ENCODE data around the gene TMEM183A.

Gene TMEM183A

DNA sequence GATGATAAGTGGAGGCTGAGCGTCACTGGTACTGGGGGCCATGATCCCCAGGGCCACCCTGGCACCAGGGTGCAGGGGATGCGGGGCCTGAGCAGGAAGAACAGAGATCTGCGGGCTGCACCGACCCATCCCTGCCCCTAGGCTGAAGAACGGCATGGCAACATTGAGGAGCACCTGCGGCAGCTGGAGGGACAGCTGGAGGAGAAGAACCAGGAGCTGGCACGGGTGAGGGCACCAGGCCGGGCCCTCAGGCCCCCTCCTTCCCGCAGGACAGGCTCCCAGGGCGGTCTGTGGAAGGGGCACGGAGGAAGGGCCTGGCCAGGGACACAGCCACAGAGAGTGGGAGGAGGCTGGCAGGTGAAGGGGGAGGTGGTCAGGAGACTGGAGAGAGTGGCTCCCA, 40.9 kb downstream of the TMEM183A start:
- no peak for DNase-seq

DNA sequence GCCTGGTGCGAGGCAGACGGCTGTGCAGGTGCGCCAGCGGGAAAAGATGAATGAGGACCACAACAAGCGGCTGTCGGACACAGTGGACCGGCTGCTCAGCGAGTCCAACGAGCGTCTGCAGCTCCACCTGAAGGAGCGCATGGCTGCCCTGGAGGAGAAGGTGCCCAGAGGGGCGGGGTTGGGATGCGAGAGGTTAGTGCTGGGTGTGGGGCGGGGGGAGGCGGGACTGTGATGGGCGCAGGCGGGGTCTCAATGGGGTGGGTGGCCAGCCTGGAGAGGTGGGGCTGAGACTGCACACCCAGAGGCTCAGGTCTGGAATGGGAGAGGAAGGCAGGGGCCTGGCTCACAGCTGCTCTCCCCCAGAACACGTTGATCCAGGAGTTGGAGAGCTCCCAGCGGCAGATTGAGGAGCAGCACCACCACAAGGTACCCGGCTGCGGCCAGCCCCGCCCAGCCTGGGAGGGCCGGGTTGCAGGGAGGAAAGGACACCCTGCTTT, 41.4 kb downstream of the TMEM183A start:
- no peak for DNase-seq

DNA sequence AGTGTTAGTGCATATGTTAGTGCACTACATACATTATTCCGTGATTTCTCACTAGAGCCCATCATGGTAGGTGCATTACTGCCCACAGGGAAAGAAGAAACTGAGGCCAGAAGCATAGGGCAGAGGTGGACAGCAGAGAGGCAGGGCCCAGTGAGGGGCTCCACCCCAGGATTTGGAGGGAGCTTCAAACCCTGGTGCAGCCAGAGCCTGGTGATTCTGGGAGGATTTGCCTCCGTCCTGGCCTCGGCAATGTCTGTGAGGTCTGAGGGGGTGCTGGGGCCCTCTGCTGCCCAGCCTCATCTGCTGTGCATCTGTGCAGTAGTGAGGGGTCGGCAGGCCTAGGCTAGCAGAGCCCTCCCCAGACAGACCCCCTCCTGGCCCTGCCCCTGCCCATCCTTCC, 41.9 kb downstream of the TMEM183A start:
- DNase-seq, result no peak

DNA sequence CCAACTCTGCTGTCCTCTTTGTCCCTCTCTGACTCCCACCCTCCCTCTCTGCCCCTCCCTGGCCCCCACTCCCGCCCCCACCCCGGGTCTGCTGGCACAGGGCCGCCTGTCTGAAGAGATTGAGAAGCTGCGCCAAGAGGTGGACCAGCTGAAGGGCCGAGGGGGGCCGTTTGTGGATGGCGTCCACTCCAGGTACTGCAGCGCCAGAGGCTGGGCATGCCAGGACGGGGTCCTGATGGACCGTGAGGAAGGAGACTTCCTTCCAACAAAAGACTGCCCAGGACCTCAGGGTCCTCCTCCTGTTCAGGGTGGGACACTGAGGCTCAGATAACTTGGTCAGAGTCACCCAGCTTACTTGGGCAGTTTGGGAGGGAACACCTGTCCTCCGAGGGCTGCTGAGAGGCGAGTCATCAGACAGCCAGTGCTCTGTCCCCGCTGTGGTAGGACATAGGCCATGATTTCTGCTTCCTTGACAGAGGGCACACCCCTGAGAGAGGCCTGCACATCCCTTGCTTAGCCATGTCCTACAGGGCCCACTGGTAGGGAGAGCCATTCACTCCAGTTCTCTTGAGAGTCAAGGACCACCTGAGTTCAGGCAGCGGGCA, 42.5 kb downstream of the TMEM183A start:
- DNase-seq, result no peak

DNA sequence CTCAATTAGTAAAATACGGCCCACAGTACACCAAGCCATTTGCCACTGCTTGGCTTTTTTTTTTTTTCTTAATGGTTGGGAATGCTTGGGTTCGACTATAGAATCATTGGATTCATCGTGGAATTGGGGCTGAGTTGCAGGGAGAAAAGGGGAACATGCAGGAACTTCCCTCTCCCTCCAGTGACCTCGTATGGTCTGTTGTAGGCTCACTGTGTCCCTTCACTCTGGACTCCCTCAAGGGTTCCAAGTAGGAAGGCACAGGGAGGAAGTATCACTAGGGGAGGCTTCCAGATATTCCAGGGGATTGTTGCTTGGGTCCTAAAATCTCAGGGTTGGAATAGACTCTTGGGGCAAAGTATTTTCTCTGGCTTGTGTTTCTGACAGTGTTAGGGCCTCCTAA, 43.7 kb downstream of the TMEM183A start:
- no peak for DNase-seq

DNA sequence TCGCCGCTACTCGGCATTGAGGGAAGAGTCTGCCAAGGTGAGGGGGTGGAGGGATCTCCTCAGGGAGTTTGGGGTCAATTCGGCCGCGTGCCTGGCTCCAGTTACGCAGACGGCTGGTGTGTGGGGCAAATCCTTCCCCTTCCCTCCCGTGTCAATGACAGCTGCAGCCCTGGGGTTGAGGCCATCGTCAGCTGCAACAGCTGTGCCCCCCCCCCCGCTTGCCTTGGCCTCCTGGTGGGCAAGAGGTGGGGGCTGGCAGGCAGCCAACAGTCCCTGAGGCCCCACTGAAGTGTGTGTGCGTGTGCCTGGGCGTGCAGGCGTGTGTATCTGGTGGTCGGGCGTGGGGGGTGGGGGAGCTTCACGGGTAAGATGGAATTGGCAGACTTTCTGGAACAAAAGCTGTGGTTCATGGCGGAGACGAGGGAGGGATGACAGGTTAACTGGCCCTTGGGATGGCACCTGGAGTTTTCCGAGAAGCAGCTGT, 44.7 kb downstream of the TMEM183A start:
- no peak for DNase-seq

DNA sequence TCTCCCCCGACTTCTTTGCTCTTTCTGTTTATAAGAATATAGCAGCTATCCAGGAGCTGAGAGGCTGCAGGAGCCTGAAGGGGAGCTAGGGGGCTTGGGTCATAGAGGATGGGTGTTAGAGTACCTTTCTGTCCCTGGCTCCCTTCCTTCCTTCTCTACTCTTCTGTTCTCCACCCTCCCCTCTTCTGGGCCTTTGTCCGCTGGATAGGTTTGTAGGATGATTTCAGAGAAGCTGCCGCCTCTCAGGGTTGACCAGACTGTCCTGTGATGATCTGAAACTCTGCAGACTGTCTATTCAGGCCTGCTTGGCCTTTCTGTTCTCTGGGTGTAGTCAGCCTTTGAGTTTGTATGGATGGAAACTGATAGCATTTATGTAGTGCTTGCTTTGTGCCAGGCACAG, 45.4 kb downstream of the TMEM183A start:
- DNase-seq, result no peak

DNA sequence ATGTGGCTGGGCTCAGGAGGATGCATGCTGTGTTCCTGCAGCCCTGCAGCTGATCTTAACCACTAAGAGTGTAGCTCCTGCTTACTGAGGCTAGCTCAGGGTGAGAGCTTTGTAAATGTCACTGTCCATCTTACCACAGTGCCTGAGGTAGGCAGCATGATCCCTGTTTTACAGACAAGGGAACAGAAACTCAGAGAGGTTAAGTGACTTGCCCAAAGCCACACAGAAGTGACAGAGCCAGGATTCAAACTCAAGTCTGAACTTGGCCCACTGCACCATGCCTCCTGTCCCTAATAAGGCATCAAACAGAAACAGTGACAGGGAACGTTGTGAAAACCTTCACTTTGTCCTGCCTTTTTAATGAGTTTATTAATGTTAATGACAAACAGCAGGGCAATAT, 47.0 kb downstream of the TMEM183A start:
- DNase-seq, result no peak

DNA sequence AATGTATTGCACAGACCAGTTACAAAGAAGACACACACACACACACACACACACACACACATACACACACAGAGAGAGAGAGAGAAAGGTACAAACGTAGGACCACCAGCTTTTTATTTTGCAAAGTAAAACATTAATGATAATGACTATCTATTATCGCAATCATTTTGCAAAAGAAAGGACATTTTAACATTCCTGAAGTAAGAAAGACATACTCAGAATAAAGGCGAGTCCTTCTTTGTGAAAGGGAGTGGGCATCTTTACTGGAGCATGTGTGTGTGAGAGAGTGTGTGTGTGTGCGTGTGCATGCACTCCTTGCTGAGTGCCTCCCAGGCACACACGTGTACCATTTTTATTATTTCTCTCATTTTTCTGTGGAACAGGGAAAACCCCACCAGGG, 47.5 kb downstream of the TMEM183A start:
- DNase-seq, result no peak

DNA sequence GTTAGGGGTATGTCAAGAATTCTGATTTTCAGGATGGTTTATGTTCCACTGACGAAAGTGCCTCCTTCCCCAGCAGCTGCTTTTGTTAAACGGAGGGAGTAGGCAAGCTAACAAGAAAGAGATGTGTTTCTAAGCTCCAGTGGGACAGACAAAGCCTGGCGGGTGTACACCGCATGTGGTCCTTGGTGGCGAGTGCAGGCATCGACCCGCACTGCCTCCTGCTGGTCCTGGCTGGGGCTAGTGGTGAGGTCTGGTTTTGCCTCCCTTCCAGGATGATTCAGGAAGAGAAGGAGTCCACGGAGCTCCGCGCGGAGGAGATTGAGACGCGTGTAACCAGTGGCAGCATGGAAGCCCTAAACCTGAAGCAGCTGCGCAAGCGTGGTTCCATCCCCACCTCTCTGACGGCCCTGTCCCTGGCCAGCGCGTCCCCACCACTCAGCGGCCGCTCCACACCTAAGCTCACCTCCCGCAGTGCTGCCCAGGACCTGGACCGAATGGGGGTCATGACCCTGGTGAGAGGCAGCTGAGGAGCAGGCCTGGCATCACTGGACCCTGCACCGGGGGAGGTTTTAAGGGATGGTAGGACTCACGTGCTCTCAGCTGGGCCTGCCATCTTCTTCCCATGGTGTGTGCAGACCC, 48.1 kb downstream of the TMEM183A start:
- DNase-seq, result no peak

DNA sequence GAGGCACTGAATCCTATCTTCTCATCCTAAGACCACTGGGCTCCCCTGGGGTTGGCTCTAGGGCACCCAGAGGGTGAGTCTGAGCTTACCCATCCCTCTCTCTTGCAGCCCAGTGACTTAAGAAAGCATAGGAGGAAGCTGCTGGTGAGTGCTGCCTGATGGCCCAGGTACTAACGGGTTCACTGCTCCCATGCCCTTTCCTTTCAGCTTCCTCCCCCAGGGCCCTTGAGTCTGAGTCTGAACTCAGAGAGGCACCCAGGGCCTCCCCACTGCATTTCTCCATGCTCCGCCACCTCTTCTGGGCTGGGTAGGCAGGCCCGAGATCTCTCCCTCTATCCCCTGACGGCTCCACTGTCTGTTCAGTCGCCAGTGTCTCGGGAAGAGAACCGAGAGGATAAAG, 48.8 kb downstream of the TMEM183A start:
- no peak for DNase-seq

DNA sequence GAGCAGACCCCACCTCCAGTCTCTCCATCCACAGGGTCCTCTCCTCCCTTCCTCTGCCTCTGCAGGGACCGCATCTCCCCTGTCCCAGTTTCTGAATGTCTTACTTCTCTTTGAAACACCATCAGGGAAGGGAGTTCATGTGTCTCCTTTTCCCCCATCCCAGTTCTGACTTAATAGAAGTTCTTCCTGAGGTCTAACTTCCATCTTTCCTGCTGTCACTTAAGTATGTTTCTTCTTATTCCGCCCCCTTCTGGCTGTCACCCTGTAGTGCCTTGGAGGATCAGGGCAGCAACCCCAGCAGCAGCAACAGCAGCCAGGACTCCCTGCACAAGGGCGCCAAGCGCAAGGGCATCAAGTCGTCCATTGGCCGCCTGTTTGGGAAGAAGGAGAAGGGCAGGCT, 49.3 kb downstream of the TMEM183A start:
- no peak for DNase-seq

DNA sequence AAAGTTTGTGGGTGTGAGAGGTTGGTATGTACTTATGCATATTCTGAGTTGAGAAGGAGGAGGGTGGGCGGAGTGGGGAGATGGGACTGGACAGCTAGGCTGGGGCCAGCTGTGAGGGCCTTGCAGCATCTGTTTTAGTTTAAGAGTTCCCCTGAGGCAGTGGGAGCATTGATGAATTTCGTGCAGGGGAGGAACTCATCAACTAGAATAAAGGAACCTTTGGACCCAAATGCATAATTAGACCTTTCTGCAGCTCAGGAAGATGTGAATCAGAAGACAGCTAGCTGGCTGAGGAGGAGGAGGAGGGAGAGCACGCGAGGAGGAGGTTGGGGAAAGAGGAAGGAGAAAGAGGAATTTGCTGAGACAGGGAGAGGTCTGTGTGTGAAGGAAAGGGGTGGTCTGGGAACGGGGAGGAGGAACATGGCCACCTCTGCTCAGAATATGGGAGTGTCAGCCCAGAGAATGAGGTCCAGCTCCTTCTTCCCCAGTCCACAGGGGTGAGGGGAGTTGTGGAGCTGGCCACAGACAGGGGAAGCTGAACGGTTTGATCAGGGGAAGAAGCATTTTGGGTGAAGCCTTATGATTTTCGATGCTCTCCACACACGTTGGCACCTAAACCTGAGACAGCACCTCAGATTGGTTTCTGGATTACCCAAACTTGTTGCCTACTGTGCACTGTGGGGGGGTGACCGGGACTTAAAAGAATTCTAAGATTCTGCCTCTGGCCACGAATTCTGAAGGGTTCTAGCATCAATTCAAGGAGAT, 50.9 kb downstream of the TMEM183A start:
- no peak for DNase-seq

DNA sequence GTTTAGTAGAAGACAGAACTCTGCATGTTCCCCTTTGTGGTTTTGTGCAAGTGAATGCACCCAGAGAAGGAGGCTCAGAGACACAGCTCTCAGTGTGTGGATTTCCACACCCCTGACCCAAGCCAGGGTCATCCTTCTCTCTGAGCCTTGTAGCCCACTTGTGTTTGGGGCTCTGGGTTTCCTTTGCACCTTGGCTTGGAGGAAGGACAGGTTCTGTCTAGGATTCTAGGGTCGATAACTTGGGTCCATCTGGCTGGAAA, 51.4 kb downstream of the TMEM183A start:
- DNase-seq, result no peak

DNA sequence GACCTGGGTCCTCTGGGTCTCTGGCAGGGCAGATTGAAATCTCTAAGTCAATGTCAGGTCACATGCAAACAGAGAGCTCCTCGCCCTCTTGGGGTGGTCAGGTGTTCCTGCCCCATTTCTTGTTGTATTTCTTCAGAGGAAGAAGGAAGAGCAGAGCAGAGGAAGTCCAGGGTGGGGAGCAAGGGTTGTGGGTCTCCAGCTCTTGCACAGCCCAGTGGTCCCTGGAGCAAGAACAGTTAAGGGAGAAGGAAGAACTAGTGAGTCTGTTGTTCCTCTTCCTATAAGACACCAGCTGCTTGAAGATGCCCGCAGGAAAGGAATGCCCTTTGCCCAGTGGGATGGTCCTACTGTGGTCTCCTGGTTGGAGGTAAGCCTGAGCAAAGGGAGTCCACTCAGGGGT, 52.3 kb downstream of the TMEM183A start:
- DNase-seq, result no peak

DNA sequence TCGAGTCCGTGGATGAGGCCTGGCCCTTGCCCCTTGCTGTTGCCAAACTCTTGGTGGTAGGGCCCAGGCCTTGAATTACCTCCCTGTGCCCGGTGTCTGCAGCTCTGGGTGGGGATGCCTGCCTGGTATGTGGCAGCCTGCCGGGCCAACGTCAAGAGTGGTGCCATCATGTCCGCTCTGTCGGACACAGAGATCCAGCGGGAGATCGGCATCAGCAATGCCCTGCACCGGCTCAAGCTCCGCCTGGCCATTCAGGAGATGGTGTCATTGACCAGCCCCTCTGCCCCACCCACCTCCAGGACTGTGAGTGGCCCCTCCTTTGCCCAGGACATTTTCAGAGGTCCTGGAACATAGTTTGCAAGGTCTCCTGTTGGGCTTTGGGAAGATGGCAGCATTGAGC, 52.9 kb downstream of the TMEM183A start:
- no peak for DNase-seq

DNA sequence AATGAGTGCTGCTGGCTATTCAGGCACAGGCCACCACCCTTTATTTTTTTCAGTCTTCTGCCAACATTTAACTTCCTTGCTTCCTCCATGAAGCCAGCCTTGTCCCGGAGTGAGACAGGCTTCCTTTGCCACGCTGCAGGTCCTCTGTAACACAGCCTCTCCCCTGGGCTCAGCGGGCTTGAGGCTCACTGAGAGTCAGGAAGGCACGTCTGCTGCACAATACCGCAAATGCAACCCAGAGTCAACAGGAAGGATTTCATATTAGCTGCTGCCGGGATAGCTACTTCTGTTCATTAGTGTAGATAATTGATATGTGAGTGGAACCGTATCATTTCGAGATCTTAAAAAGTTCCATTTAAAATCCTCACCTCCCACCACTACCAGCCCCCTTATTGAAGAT, 56.1 kb downstream of the TMEM183A start:
- no peak for DNase-seq

DNA sequence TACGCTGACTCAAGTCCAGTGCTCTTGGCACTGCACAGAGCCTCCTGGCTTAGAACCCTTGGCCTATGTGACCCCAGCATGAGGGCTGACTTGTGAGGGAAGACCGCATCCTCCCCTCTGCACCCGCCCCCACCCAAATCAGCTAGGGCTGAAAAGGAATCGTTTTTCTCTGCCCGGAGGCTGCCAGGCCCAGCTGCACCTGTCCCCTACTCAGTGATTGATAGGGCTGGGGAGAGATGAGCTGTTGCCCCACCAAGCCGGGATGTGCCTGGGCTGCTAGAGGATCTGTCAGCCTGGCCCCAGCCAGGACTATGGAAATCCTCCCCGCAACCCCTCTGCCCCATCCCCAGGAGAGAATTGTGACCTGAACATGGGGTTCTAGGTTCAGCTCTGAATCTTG, 58.0 kb downstream of the TMEM183A start:
- DNase-seq, result no peak

DNA sequence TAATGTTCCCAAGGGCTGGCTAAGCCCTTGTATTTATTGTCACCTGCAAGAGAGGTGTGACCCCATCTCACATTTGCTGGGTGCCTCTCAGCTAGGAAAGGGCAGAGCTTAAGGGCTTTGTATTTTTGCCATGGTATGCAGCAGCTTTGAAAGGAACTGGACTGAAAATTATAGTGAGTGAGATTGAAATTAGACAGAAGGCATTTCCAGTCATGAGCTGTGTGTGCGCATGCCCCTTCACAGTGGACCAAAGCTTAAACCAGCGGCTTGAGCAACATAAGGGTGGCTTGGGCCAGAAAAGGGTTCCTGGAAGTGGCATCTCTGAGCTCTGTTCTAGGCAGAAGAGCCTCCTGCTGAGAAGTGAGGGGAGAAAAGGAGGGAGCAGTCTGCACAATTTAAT, 58.8 kb downstream of the TMEM183A start:
- no peak for DNase-seq

DNA sequence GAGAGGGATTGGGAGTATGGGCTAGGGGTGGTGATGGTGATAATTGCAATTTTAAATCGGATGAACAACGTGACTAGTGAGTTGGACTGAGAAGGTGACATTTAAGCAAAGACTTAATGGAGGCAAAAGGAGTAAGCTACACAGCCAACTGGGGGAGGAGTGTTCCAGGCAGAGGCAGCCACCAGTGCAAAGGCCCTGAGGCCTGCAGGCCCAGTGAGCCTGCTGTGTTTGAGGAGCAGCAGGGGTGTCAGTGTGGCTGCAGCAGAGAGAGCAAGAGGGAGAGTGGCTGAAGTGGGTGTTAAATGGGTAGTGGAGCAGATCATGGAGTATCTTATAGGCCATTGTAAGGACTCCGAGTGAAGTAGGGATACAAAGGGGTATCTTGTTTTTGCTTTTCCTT, 59.8 kb downstream of the TMEM183A start:
- no peak for DNase-seq

DNA sequence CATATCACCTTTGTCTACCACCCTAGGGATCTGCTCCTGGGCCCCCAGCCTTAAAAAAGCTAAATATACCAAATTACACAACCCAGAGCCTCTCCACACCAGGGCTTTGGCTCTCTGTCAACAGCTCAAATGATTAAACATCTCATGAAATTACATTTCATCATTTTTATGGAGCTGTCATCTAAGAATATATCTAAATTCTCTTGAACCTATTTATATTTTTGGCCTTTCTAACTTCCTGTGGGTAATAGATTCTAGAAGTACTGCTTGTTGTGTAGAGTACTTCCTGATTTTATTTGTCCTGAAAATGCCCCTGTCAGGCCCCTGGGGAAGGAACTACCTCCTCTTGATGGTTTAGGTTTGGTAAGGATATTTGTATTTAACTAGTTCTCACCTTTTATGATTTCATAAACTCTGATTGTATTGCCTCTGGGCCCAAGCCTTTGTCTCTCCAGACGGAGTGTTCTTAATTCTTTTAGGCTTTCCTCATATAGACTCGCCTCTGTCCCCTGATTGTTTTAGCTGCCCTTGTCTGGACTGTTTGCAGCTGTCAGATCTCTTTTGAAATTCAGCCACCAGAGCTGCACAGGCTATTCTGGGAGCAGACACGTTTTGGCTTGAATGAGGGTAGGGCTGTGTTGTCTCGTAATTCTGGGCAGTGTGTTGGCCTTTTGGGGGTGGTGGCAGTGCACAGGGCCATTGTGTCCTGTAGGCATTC, 62.0 kb downstream of the TMEM183A start:
- DNase-seq, result no peak

DNA sequence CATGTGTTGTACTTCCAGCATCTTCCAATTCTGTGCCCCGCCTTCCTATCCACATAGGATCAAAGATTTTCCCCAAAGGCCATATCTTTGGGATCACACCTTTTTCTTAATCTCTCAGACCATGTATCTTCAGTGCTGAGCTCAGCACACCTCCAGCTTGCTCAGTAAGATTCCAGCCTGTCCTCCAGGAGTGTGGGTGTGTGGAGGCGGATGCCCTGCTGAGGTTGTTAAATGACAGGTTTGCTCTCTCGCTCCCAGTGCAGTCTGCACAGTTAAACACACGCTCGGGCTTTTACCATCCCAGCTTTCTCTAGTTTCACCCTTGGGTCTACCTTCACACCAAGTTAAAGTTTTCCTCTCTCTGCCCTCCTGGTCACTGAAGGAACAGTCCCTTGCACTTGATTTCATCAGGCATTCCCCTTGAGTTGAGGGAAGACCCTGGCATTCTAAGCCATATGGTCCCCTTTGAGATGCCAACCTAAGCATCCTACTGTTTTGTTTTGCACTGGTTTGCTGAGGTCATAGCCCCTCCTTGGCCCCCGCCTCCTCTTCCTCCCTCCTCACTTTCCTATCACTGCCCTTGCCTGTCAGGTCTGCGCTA, 64.9 kb downstream of the TMEM183A start:
- no peak for DNase-seq

DNA sequence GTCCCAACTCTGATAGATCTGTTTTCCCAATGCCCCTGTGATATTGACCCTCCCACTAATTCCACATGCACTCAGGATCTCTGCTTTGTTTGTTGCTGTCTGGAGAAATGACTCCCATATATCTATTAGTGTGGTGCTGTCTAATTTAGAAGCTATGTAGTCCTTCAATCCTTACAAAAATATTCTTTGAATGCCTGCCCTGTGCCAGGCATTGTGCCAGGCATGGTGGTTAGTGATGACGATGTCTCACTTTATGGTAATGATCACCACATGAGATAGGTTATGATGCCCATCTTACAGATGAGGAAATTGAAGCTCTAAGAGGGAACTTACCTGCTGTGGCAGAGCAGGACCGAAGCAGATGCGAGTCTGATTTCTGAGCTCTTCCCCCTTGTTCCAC, 65.7 kb downstream of the TMEM183A start:
- DNase-seq, result no peak
